GM10248 (cell line): ENCODE results near the gene UTS2R.

Experiments
- CTCF ChIA-PET: fragments of 300-600 bp; sonication (Branson Sonifier 250); formaldehyde crosslinking; extraction: SDS; loops from one replicate; lab custom pipeline; 2021; ENCODE audit warnings: antibody characterized with exemption; lab: Yijun Ruan, JAX
- POLR2A ChIA-PET: fragments of 350-650 bp; sonication (Branson Sonifier 250); formaldehyde crosslinking; extraction: SDS; loops from one replicate; lab custom pipeline; 2020; ENCODE audit warnings: antibody characterized with exemption; lab: Yijun Ruan, JAX
- DNase-seq: peaks from one replicate; pipeline ENCODE4 v3.0.0; 2012; ENCODE audit errors: extremely low spot score
- CTCF ChIP-seq: IDR thresholded peaks from 2 replicates; pipeline ENCODE4 v1.5.1; 2012; ENCODE audit warnings: mild to moderate bottlenecking, low read depth; ENCODE audit errors: extremely low read depth, missing control alignments, control extremely low read depth

The UTS2R gene

GRCh38 chr17:82397449-82398335 lies 26.1 kb downstream of the UTS2R start:
- no peak for DNase-seq
- TF ChIP-seq CTCF, result no peak
- ChIA-PET POLR2A (no interaction called here), CTCF (no interaction called here)

GRCh38 chr17:82399041-82399441 lies 27.5 kb downstream of the UTS2R start:
- no peak for TF ChIP-seq CTCF
- CTCF ChIA-PET, result interaction anchor here (1.0 to 1.5 kb wide), 2 partner anchors 20 to 46 kb away, joined by 4 to 5 read pairs; no protein-coding TSS in a partner anchor
- no peak for DNase-seq
- POLR2A ChIA-PET, result no interaction called here

GRCh38 chr17:82399601-82400101 lies 28.1 kb downstream of the UTS2R start:
- no peak for DNase-seq
- ChIA-PET POLR2A (no interaction called here), CTCF (interaction anchor here (1.0 to 1.5 kb wide), 4 partner anchors 20 to 47 kb away, joined by 3 to 5 read pairs (median 4); no protein-coding TSS in a partner anchor)
- no peak for TF ChIP-seq CTCF

- no peak for TF ChIP-seq CTCF
- ChIA-PET POLR2A (no interaction called here), CTCF (interaction anchor here (1.0 to 1.5 kb wide), 4 partner anchors 19 to 151 kb away, joined by 3 to 5 read pairs (median 4); no protein-coding TSS in a partner anchor)
- no peak for DNase-seq
These were observed 28.6 kb downstream of the UTS2R start for GRCh38 chr17:82400206-82400605.

GRCh38 chr17:82400830-82401229 lies 29.3 kb downstream of the UTS2R start:
- DNase-seq, result peak; percentile 88
- ChIA-PET CTCF (interaction anchor here (1.0 to 1.5 kb wide), 3 partner anchors 24 to 150 kb away, joined by 3 to 4 read pairs (median 3); no protein-coding TSS in a partner anchor), POLR2A (no interaction called here)
- no peak for TF ChIP-seq CTCF

GRCh38 chr17:82402865-82403264 lies 31.3 kb downstream of the UTS2R start:
- POLR2A ChIA-PET, result no interaction called here
- DNase-seq, result peak; percentile 83
- TF ChIP-seq CTCF, result no peak
- CTCF ChIA-PET, result interaction anchor here (1.6 to 1.7 kb wide), 2 partner anchors 11 to 33 kb away, joined by 6 read pairs; no protein-coding TSS in a partner anchor
